Heart right ventricle (tissue), 16 donors: ENCODE measurements around the gene CLTB. TPM values are rescaled to one million over a fixed set of nuclear protein-coding genes. Genes with fewer than 3 reads are reported as not detected.

Experiments used
- ATAC-seq, 8 donors: fragments of 200-7000 bp; cut with Tn5 transposase; one replicate each; pipeline ENCODE4 v1.9.1; 2020; ENCODE audit warnings: mild to moderate bottlenecking in 8 of 8, moderate library complexity in 8 of 8, moderate number of reproducible peaks in 1 of 8
- DNase-seq, 2 donors: peaks; one replicate each; pipeline ENCODE4 v3.0.0-alpha.2; 2020
- H3K27ac ChIP-seq, 10 donors: fragments of 200-600 bp; sonication (generic) in 2 of 10; one replicate each; pipeline versions ENCODE4 v1.5.0 to v1.8.0; 2020 to 2022; ENCODE audit warnings: mild to moderate bottlenecking in 3 of 10
- H3K27me3 ChIP-seq, 7 donors: fragments of 200-600 bp; one replicate each; pipeline ENCODE4 v1.8.0; 2021 to 2022; ENCODE audit warnings: mild to moderate bottlenecking in 2 of 7
- H3K36me3 ChIP-seq, 9 donors: fragments of 200-600 bp; sonication (generic) in 1 of 9; one replicate each; pipeline versions ENCODE4 v1.5.0 to v1.8.0; 2020 to 2022; ENCODE audit warnings: mild to moderate bottlenecking in 2 of 9
- H3K4me1 ChIP-seq, 9 donors: fragments of 200-600 bp; sonication (generic) in 1 of 9; one replicate each; pipeline versions ENCODE4 v1.5.0 to v1.8.0; 2020 to 2022; ENCODE audit warnings: mild to moderate bottlenecking in 4 of 9
- H3K4me3 ChIP-seq, 10 donors: fragments of 200-600 bp; sonication (generic) in 2 of 10; one replicate each; pipeline versions ENCODE4 v1.5.0 to v1.8.0; 2020 to 2022; ENCODE audit warnings: mild to moderate bottlenecking in 7 of 10, moderate library complexity in 2 of 10
- H3K9me3 ChIP-seq, 11 donors: fragments of 200-600 bp in 10 of 11; sonication (generic) in 2 of 11; one replicate each; pipeline versions ENCODE4 v1.5.0 to v1.8.0; 2013 to 2022; ENCODE audit warnings: mild to moderate bottlenecking in 2 of 11, control low read depth in 1 of 11, moderate library complexity in 1 of 11
- WGBS, 2 donors: extraction: QIAGEN DNeasy Blood & Tissue Kit; methylation state at CpG; one replicate each; pipeline ENCODE4 v1.1.7; 2013; ENCODE audit warnings: inconsistent platforms in 1 of 2; 5-methylcytosine and 5-hydroxymethylcytosine counted together
- intact Hi-C, 10 donors: fragments of 100-400 bp; cut with DNase I; formaldehyde crosslinking; loops; one replicate each; pipeline versions ENCODE4 v1.11.1 to v1.14.2; 2022
- polyA plus RNA-seq, 2 donors: library from polyadenylated mRNA; stranded (reverse); fragments of 200-250 nt; gene quantifications; one replicate each; pipeline ENCODE4 v1.2.3, GENCODE V29; 2013
- total RNA-seq, 10 donors: library from RNA; stranded (reverse); fragmentation: NEBNext Ultra II Directional in 3 of 10; extraction: Animal tissue kit (Norgen Biotek cat#: 25700) in 3 of 10; gene quantifications; one replicate each; pipeline versions ENCODE4 v1.2.1 to v1.2.4, GENCODE V29; 2021 to 2023
- TF ChIP-seq, protein P1 (sequence below), 9 donors: fragments of 200-600 bp; sonication (generic) in 2 of 9; IDR thresholded peaks; one replicate each; pipeline versions ENCODE4 v1.5.0 to v1.8.0; 2021 to 2022; ENCODE audit warnings: antibody characterized with exemption in 9 of 9, mild to moderate bottlenecking in 5 of 9, moderate library complexity in 1 of 9
- donor health status: Arrhythmogenic right ventricular cardiomyopathy.
- donor health status: ischemic (EF 13 %, LVEDD 7.1; RV severe dilation, severe dysfunction).
- donor health status: healthy with polysubstance abuse.
- donor health status: DM: no; HTN: yes; CAD: no.
- donor health status: DM: no; HTN: no; CAD: no.
- donor health status: ischemic (EF 25% LVEDD 6.9; RV normal size, moderate dysfunction).
- donor health status: ischemic (EF 25% LVEDD 5.7; RV mildly dilated, moderate dysfunction).
- donor health status: healthy.
- donor health status: DM: yes; HTN: yes; CAD: no.
- donor health status: Ischemic cardiomyopathy.
- donor health status: ischemic (EF 35%, LVEDD 5.7; RV mildly dilated, moderate dysfunction).
- donor health status: nonischemic (EF 11% LVEDD 7.7; RV severe dilation, severe dysfunction).
- donor health status: DM: yes; HTN: yes; CAD: no.
- donor health status: PGD.
- donor health status: ischemic (EF 29% LVEDD 5.4; RV normal size, mild dysfunction).
- donor health status: nonischemic (EF 23%, LVEDD 6.1; RV moderate dilation, normal function).

CLTB gene
- total and polyA plus RNA-seq, 12 donors: 192 to 569 (median 229) TPM

DNA sequence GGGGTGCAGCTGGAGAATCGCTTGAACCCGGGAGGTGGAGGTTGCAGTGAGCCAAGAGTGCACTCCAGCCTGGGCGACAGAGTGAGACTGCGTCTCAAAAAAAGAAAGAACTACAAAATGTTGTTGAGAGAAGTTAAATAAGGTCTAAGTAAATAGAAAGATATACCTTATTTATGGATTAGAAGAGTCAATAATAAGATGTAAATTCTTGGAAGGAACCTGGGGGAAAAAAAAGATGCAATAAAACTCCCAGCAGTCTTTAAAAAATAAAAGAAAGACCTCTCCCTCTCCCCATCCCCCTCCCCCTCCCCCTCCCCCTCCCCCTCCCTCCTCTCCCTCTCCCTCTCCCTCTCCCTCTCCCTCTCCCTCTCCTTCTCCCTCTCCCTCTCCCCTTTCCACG lies 16.4 kb upstream of the CLTB start:
- Histone ChIP-seq H3K9me3 (no peaks in the 10 kb centered on the region), H3K4me1 (peaks cover 0 to 12% (median 0%) of the 10 kb centered on the region in 9 donors), H3K27ac (no peak overlapping the region), H3K4me3 (no peak overlapping the region), H3K27me3 (peaks cover 0 to 13% (median 0%) of the 10 kb centered on the region in 7 donors), H3K36me3 (no peaks in the 10 kb centered on the region)
- ATAC-seq (no peak), DNase-seq (no peak)
- 94 to 97% methylated on average over 4 of the region's 5 CpGs for WGBS, 2 donors
- TF ChIP-seq, protein P1, sequence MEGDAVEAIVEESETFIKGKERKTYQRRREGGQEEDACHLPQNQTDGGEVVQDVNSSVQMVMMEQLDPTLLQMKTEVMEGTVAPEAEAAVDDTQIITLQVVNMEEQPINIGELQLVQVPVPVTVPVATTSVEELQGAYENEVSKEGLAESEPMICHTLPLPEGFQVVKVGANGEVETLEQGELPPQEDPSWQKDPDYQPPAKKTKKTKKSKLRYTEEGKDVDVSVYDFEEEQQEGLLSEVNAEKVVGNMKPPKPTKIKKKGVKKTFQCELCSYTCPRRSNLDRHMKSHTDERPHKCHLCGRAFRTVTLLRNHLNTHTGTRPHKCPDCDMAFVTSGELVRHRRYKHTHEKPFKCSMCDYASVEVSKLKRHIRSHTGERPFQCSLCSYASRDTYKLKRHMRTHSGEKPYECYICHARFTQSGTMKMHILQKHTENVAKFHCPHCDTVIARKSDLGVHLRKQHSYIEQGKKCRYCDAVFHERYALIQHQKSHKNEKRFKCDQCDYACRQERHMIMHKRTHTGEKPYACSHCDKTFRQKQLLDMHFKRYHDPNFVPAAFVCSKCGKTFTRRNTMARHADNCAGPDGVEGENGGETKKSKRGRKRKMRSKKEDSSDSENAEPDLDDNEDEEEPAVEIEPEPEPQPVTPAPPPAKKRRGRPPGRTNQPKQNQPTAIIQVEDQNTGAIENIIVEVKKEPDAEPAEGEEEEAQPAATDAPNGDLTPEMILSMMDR (IDR thresholded peaks at IDR 0.05): no peak
- intact Hi-C loops: no loop called here

DNA sequence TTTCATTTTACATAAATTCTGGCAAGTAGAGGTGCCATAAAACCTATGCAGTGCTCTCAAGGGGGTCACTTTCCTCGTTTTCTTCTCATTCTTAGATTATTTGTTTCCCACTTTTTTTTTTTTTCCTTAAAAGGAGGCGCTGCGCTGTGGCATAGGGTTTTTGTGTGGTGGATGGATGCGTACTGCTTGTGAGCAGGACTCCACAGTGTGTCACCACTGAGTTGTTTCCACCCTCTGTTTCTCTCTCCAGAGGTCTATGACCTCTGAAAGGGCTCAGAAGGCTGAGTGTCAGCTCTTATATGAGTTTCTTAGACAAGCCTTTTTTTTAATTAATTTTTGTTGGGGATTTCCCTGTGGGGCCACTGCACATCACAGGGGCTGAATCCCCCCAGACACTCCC lies 13.6 kb upstream of the CLTB start:
- Histone ChIP-seq H3K27ac (no peak overlapping the region), H3K36me3 (no peaks in the 10 kb centered on the region), H3K27me3 (peaks cover 0 to 13% (median 0%) of the 10 kb centered on the region in 7 donors), H3K4me1 (no peaks in the 10 kb centered on the region), H3K4me3 (no peak overlapping the region), H3K9me3 (no peaks in the 10 kb centered on the region)
- TF ChIP-seq, protein P1 (IDR thresholded peaks at IDR 0.05): no peak
- 62 to 65% methylated on average over 4 of the region's 4 CpGs for WGBS, 2 donors
- intact Hi-C loops: no loop called here
- no peak for ATAC-seq
- no peak for DNase-seq

DNA sequence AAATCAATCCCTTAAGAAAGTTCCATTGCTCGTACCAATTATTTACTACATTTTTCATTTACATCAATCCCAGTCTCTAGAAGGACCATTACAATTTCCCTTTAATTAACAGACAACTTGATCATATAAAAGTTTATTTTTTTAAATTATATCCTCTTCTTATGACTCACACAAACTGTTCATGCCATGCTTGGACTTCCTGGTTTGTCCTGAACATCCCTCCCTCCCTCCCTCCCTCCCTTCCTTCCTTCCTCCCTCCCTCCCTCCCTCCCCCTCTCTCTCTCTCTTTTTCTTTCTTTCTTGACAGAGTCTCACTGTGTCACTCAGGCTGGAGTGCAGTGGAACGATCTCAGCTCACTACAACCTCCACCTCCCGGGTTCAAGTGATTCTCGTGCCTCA lies 11.6 kb upstream of the CLTB start:
- H3K9me3 ChIP-seq: no peaks in the 10 kb centered on the region
- DNase-seq: no peak
- H3K4me3 ChIP-seq: no peak overlapping the region
- H3K4me1 ChIP-seq: no peaks in the 10 kb centered on the region
- 72 to 77% methylated on average over 4 of the region's 4 CpGs for WGBS, 2 donors
- peaks cover 0 to 16% (median 0%) of the 10 kb centered on the region in 7 donors for H3K27me3 ChIP-seq
- H3K27ac ChIP-seq: no peak overlapping the region
- no peaks in the 10 kb centered on the region for H3K36me3 ChIP-seq
- ATAC-seq: no peak
- TF ChIP-seq, protein P1 (IDR thresholded peaks at IDR 0.05): no peak
- intact Hi-C loops: no loop called here

DNA sequence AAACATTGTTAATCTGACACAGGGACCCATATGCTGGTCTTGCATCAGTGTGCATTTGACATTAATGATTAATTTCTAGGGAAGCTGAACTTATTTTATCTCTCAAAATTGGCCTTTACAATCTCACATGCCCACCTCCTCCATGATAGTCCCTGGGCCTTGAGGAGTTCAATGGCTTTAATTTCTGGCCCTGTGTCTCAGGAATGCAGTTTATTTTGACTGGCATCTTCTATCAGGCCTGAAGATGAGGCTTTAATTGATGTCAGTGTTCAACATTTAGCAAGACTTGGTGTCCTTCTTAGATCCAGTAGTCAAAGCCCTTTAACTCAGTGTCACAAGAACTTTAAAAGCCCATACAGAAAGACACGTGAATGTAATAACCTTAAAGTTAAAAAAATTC lies 10.5 kb upstream of the CLTB start:
- TF ChIP-seq, protein P1 (IDR thresholded peaks at IDR 0.05): no peak
- intact Hi-C loops: no loop called here
- WGBS, 2 donors: 84 to 87% methylated on average over 1 of the region's 1 CpG
- H3K36me3 ChIP-seq: no peaks in the 10 kb centered on the region
- no peaks in the 10 kb centered on the region for H3K4me1 ChIP-seq
- no peaks in the 10 kb centered on the region for H3K9me3 ChIP-seq
- no peak for ATAC-seq
- H3K4me3 ChIP-seq: no peak overlapping the region
- no peak for DNase-seq
- H3K27me3 ChIP-seq: peaks cover 0 to 9% (median 0%) of the 10 kb centered on the region in 7 donors
- H3K27ac ChIP-seq: no peak overlapping the region
